Left ventricle myocardium inferior (tissue), 1 donor: ENCODE data around the gene DEF6. TPM values are rescaled to one million over a fixed set of nuclear protein-coding genes. Genes with fewer than 3 reads are reported as not detected.

Experiments used
- DNase-seq: peaks from one replicate; pipeline ENCODE4 v3.0.0-alpha.2; 2020
- H3K27ac ChIP-seq: fragments of 200-600 bp; replicated peaks from 2 replicates; pipeline ENCODE4 v1.8.0; 2021
- H3K27me3 ChIP-seq: fragments of 200-600 bp; 2 replicates; pipeline ENCODE4 v1.8.0; 2021; ENCODE audit warnings: low read depth
- H3K36me3 ChIP-seq: fragments of 200-600 bp; 2 replicates; pipeline ENCODE4 v1.8.0; 2021
- H3K4me1 ChIP-seq: fragments of 200-600 bp; 2 replicates; pipeline ENCODE4 v1.8.0; 2021
- H3K4me3 ChIP-seq: fragments of 200-600 bp; 2 replicates; pipeline ENCODE4 v1.8.0; 2021; ENCODE audit warnings: mild to moderate bottlenecking, moderate library complexity
- H3K9me3 ChIP-seq: fragments of 200-600 bp; replicated peaks from 2 replicates; pipeline ENCODE4 v1.8.0; 2021
- CTCF ChIP-seq: fragments of 200-600 bp; IDR thresholded peaks from 2 replicates; pipeline ENCODE4 v1.8.0; 2021; ENCODE audit warnings: antibody characterized with exemption, mild to moderate bottlenecking, borderline replicate concordance
- intact Hi-C: fragments of 100-400 bp; cut with micrococcal nuclease; formaldehyde crosslinking; loops from one replicate; pipeline ENCODE4 v1.11.0; 2022
- total RNA-seq: library from RNA; stranded (reverse); fragmentation: NEBNext Ultra II Directional; extraction: Animal tissue kit (Norgen Biotek cat#: 25700); gene quantifications from one replicate; pipeline ENCODE4 v1.2.1, GENCODE V29; 2021
- donor health status: DM: no; HTN: yes; CAD: no; lungs with severe emphysema.

Gene DEF6
- total RNA-seq, 1 donor from 2014 or later = 1.0 TPM

GRCh38 chr6:35360349-35361138 is 62.9 kb downstream of the DEF6 start:
- Histone ChIP-seq H3K9me3 (no peaks in the 10 kb centered on the region), H3K4me3 (no peak overlapping the region), H3K27me3 (no peaks in the 10 kb centered on the region), H3K36me3 (peaks cover 8% of the 10 kb centered on the region), H3K4me1 (peaks cover 66% of the 10 kb centered on the region), H3K27ac (peak overlapping the region; percentile 74)
- DNase-seq = peak; percentile 48
- intact Hi-C loops = no loop called here
- no peak for TF ChIP-seq CTCF

- no peaks in the 10 kb centered on the region for H3K36me3 ChIP-seq
- TF ChIP-seq CTCF = no peak
- H3K9me3 ChIP-seq = no peaks in the 10 kb centered on the region
- intact Hi-C loops = no loop called here
- no peak overlapping the region for H3K27ac ChIP-seq
- no peak for DNase-seq
- H3K27me3 ChIP-seq = no peaks in the 10 kb centered on the region
- peaks cover 64% of the 10 kb centered on the region for H3K4me1 ChIP-seq
- no peak overlapping the region for H3K4me3 ChIP-seq
Measured at GRCh38 chr6:35362200-35362599, 64.6 kb downstream of the DEF6 start.

- Histone ChIP-seq H3K4me3 (no peak overlapping the region), H3K36me3 (no peaks in the 10 kb centered on the region), H3K27ac (peak overlapping the region; percentile 62), H3K9me3 (no peaks in the 10 kb centered on the region), H3K27me3 (no peaks in the 10 kb centered on the region), H3K4me1 (peaks cover 62% of the 10 kb centered on the region)
- intact Hi-C loops = no loop called here
- DNase-seq = no peak
- no peak for TF ChIP-seq CTCF
Measured at GRCh38 chr6:35363293-35363750, 65.7 kb downstream of the DEF6 start.

GRCh38 chr6:35365594-35366203 is 68.1 kb downstream of the DEF6 start:
- intact Hi-C loops = no loop called here

GRCh38 chr6:35366204-35366596 is 68.6 kb downstream of the DEF6 start:
- Histone ChIP-seq H3K9me3 (no peaks in the 10 kb centered on the region), H3K4me1 (peaks cover 62% of the 10 kb centered on the region), H3K4me3 (no peak overlapping the region), H3K27me3 (no peaks in the 10 kb centered on the region), H3K27ac (no peak overlapping the region), H3K36me3 (no peaks in the 10 kb centered on the region)
- no peak for TF ChIP-seq CTCF
- DNase-seq = no peak
- intact Hi-C loops = no loop called here

More at GRCh38 chr6:35365594-35366203, 68.1 kb downstream of the DEF6 start:
- Histone ChIP-seq H3K4me3 (no peak overlapping the region), H3K4me1 (peaks cover 62% of the 10 kb centered on the region), H3K36me3 (no peaks in the 10 kb centered on the region), H3K27me3 (no peaks in the 10 kb centered on the region), H3K27ac (no peak overlapping the region), H3K9me3 (no peaks in the 10 kb centered on the region)
- TF ChIP-seq CTCF = no peak
- no peak for DNase-seq
